A172 (cell line): ENCODE measurements around the gene SYNE1. TPM values are rescaled to one million over a fixed set of nuclear protein-coding genes. Genes with fewer than 3 reads are reported as not detected.
"Not testable (repeated sequence)": the region's sequence is repeated elsewhere in the genome, so short reads cannot be mapped to it uniquely, and the experiment has no call there.

Experiments
- DNase-seq: peaks from one replicate; pipeline ENCODE4 v3.0.0-alpha.2; 2015; ENCODE audit warnings: low spot score
- total RNA-seq: library from RNA; depleted of rRNA; stranded (reverse); fragments of >200 nt; shearing (Covaris generic); gene quantifications from 2 replicates; pipeline ENCODE4 v1.2.3, GENCODE V29; 2014

Gene SYNE1
- total RNA-seq, 1 experiment from 2014 or later = 43.9 TPM

GRCh38 chr6:152372945-152373344 lies 264.2 kb downstream of the SYNE1 start:
- DNase-seq = no peak

GRCh38 chr6:152371775-152372174 lies 265.4 kb downstream of the SYNE1 start:
- no peak for DNase-seq

- no peak for DNase-seq
Observed at GRCh38 chr6:152368751-152369624, 268.2 kb downstream of the SYNE1 start.

GRCh38 chr6:152364866-152365265 lies 272.3 kb downstream of the SYNE1 start:
- DNase-seq = no peak

- no peak for DNase-seq
Observed at GRCh38 chr6:152360034-152360433, 277.1 kb downstream of the SYNE1 start.

GRCh38 chr6:152356662-152357061 lies 280.5 kb downstream of the SYNE1 start:
- DNase-seq = no peak

GRCh38 chr6:152356016-152356415 lies 281.1 kb downstream of the SYNE1 start:
- no peak for DNase-seq

GRCh38 chr6:152355166-152355565 lies 282.0 kb downstream of the SYNE1 start:
- DNase-seq = no peak

- DNase-seq = no peak
Observed at GRCh38 chr6:152353440-152353839, 283.7 kb downstream of the SYNE1 start.

GRCh38 chr6:152351742-152352141 lies 285.4 kb downstream of the SYNE1 start:
- no peak for DNase-seq

- DNase-seq = no peak
Observed at GRCh38 chr6:152351110-152351509, 286.1 kb downstream of the SYNE1 start.

- DNase-seq = no peak
Observed at GRCh38 chr6:152348116-152348515, 289.0 kb downstream of the SYNE1 start.

- no peak for DNase-seq
Observed at GRCh38 chr6:152343735-152344360, 293.3 kb downstream of the SYNE1 start.

GRCh38 chr6:152341596-152341995 lies 295.6 kb downstream of the SYNE1 start:
- no peak for DNase-seq

- DNase-seq = peak; percentile 12
Observed at GRCh38 chr6:152338335-152339125, 298.6 kb downstream of the SYNE1 start.

- DNase-seq = no peak
Observed at GRCh38 chr6:152334555-152334954, 302.6 kb downstream of the SYNE1 start.

GRCh38 chr6:152330961-152331360 lies 306.2 kb downstream of the SYNE1 start:
- DNase-seq = no peak

GRCh38 chr6:152329638-152330448 lies 307.3 kb downstream of the SYNE1 start:
- DNase-seq = no peak

- DNase-seq = not testable (repeated sequence)
Observed at GRCh38 chr6:152328200-152328599, 309.0 kb downstream of the SYNE1 start.

- no peak for DNase-seq
Observed at GRCh38 chr6:152323376-152323775, 313.8 kb downstream of the SYNE1 start.

- DNase-seq = no peak
Observed at GRCh38 chr6:152318278-152318677, 318.9 kb downstream of the SYNE1 start.

- DNase-seq = peak; percentile 47
Observed at GRCh38 chr6:152316024-152316423, 321.1 kb downstream of the SYNE1 start.
